Sigmoid colon (tissue), 4 donors: ENCODE results near the gene ZNF318.

ENCODE experiments used
- CTCF ChIP-seq, 4 experiments: fragments of 450-650 bp in 3 of 4; fragments of 200-600 bp in 1 of 4; IDR thresholded peaks; one replicate each; pipeline ENCODE4 v1.5.1; 2016 to 2019; ENCODE audit warnings: antibody characterized with exemption in 4 of 4, mild to moderate bottlenecking in 3 of 4, moderate library complexity in 2 of 4
- EP300 ChIP-seq, 4 donors: sonication (generic); formaldehyde crosslinking; IDR thresholded peaks; one replicate each; pipeline ENCODE4 v1.6.1; 2017; ENCODE audit warnings: antibody characterized with exemption in 4 of 4
- POLR2A ChIP-seq, 2 donors: fragments of 450-650 bp; IDR thresholded peaks; one replicate each; pipeline ENCODE4 v1.6.1; 2016; ENCODE audit warnings: antibody characterized with exemption in 2 of 2, mild to moderate bottlenecking in 2 of 2, moderate library complexity in 2 of 2
- POLR2AphosphoS5 ChIP-seq, 4 donors: sonication (generic); formaldehyde crosslinking; IDR thresholded peaks; one replicate each; pipeline ENCODE4 v1.6.1; 2017; ENCODE audit warnings: antibody characterized with exemption in 4 of 4

DNA sequence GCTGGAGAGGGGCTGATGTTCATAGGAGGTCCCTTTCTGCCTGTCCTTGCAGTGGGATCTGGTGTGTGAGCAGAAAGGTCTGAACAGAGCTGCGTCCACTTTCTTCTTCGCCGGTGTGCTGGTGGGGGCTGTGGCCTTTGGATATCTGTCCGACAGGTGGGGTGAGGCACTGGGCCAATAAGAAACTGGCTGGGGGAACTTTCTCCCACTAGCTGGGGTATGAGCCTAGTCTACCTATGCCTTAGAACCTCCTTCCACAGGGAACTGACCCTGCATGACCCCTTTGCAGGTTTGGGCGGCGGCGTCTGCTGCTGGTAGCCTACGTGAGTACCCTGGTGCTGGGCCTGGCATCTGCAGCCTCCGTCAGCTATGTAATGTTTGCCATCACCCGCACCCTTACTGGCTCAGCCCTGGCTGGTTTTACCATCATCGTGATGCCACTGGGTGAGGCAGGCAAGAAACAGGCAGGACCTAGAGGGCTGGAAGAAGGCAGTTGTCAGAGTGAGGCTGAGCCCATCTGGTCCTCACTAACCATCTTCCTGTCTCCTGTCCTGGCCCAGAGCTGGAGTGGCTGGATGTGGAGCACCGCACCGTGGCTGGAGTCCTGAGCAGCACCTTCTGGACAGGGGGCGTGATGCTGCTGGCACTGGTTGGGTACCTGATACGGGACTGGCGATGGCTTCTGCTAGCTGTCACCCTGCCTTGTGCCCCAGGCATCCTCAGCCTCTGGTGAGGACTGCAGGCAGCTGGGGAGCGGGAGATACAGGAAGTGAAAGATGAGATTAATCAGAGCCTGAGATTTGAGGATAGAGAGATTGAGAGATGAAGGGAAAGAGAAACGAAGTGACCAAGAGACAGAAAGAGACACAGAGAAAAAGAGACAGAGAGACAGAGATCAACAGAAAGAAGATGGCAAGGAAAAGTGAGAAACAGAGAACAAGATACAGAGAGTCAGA, 69.8 kb downstream of the ZNF318 start:
- no peak for TF ChIP-seq EP300 (IDR thresholded peaks at IDR 0.05)
- no peak for TF ChIP-seq CTCF (IDR thresholded peaks at IDR 0.05)
- no peak for TF ChIP-seq POLR2A (IDR thresholded peaks at IDR 0.05)
- TF ChIP-seq POLR2AphosphoS5 (IDR thresholded peaks at IDR 0.05): no peak
